HFF-Myc (cell line): ENCODE measurements around the gene ZFYVE16.
"Not testable (repeated sequence)": the region's sequence is repeated elsewhere in the genome, so short reads cannot be mapped to it uniquely, and the experiment has no call there.

Experiments used
- DNase-seq: peaks from one replicate; pipeline ENCODE4 v3.0.0-alpha.2; 2011; ENCODE audit warnings: low read depth; ENCODE audit errors: extremely low read depth
- H3K4me3 ChIP-seq: replicated peaks from 2 replicates; pipeline ENCODE4 v1.5.1; 2011; ENCODE audit warnings: low read depth, mild to moderate bottlenecking, control low read depth, low read length
- TF ChIP-seq, protein P1 (sequence below): IDR thresholded peaks from 2 replicates; pipeline ENCODE4 v1.5.1; 2012; ENCODE audit warnings: mild to moderate bottlenecking, low read depth, low read length, control low read depth; ENCODE audit errors: missing control alignments

ZFYVE16 gene

DNA sequence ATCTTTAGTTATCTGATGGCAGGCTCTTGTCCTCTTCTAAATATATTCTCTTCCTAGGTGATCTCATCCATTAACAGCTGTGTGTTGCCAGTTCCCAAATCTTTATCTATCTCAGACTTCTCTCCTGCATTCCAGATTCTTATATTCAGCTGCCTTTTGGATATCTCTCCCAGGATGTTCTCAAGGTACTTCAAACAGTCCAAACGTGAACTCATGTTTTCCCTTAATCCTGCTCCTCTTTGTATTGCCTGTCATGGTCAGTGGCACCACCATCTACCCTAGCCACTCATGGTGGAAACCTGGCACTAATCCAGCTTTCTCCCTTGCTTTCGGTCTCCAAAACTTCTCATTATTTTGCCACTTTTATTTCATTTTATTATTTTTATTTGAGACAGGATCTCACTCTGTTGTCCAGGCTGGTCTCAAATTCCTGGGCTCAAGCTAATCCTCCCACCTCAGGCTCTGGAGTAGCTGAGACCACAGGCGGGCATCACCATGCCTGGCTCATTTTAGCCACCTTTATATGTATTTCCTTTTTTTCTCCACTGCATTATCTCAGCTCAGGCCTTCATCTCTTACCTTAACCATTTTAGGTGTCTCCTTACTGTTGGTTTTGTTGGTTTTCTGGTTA is 3.8 kb downstream of the ZFYVE16 start:
- no peak for DNase-seq
- TF ChIP-seq, protein P1, sequence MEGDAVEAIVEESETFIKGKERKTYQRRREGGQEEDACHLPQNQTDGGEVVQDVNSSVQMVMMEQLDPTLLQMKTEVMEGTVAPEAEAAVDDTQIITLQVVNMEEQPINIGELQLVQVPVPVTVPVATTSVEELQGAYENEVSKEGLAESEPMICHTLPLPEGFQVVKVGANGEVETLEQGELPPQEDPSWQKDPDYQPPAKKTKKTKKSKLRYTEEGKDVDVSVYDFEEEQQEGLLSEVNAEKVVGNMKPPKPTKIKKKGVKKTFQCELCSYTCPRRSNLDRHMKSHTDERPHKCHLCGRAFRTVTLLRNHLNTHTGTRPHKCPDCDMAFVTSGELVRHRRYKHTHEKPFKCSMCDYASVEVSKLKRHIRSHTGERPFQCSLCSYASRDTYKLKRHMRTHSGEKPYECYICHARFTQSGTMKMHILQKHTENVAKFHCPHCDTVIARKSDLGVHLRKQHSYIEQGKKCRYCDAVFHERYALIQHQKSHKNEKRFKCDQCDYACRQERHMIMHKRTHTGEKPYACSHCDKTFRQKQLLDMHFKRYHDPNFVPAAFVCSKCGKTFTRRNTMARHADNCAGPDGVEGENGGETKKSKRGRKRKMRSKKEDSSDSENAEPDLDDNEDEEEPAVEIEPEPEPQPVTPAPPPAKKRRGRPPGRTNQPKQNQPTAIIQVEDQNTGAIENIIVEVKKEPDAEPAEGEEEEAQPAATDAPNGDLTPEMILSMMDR, result no peak
- no peak overlapping the region for H3K4me3 ChIP-seq

DNA sequence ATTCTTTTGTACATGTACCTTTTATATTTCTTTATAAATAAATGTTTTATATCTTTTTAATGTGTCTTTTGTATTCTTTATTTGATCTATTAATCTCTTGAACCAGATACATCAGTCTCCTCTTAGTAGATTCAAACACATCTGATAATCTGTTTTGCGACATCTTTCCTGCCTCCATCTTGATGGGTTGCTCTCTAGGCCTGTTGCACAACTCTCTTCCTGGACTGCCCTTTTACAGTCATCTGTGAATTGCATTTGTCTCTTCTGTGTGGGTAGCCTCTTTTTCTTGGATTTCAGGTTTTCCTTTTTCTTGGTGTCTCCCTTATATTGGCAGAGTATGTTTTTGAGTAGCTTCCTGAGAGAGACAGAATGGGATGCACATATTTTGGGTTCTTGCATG is 6.2 kb downstream of the ZFYVE16 start:
- H3K4me3 ChIP-seq, result no peak overlapping the region
- TF ChIP-seq, protein P1, result no peak
- no peak for DNase-seq

DNA sequence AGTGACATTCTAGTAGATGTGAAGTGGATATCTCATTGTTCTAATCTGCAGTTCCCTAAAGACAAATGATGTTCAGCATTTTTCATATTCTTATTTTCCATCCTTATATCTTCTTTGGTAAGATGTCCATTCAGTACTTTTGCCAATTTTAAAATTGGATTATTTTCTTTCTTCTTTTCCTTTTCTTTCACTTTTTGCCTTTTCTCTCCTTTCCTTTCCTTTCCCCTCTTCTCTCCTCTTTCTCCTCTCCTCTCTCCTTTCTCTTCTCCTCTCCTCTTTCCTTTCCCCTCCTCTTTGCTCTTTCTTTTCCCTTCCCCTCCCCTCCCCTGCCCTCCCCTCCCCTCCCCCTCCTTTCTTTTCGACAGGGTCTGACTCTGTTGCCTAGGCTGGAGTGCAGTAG is 10.1 kb downstream of the ZFYVE16 start:
- TF ChIP-seq, protein P1, result no peak
- H3K4me3 ChIP-seq, result no peak overlapping the region

DNA sequence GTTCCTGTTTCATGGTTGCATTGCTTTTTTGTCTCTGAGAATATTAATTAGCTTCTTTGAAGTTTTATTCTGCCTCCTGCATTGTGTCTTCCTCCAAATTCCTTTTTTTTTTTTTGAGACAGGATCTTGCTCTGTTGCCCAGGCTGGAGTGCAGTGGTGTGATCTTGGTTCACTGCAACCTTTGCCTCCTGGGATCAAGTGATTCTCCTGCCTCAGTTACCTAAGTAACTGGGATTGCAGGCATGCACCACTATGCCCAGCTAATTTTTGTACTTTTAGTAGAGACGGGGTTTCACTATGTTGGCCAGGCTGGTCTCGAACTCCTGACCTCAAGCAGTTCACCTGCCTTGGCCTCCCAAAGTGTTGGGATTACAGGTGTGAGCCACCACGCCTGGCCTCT is 16.5 kb downstream of the ZFYVE16 start:
- not testable (repeated sequence) for DNase-seq

More for the DNA sequence above, 10.1 kb downstream of the ZFYVE16 start:
- DNase-seq, result no peak

DNA sequence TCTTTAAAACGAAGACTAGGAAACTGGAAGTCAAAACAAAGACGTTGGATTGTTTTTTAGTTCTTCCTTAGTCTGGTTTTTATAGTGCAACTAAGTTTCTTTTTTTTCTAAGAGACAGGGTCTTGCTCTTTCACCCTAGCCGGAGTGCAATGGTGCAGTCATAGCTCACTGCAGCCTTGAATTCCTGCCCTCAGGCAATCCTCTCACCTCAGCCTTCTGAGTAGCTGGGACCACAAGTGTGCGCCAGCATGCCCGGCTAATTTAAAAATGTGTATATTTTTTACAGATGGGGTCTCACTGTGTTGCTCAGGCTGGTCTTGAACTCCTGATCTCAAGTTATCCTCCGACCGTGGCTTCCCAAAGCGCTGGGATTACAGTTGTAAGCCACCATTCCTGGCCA is 27.6 kb downstream of the ZFYVE16 start:
- H3K4me3 ChIP-seq, result no peak overlapping the region
- DNase-seq, result no peak

More for the DNA sequence above, 16.5 kb downstream of the ZFYVE16 start:
- not testable (repeated sequence) for H3K4me3 ChIP-seq

DNA sequence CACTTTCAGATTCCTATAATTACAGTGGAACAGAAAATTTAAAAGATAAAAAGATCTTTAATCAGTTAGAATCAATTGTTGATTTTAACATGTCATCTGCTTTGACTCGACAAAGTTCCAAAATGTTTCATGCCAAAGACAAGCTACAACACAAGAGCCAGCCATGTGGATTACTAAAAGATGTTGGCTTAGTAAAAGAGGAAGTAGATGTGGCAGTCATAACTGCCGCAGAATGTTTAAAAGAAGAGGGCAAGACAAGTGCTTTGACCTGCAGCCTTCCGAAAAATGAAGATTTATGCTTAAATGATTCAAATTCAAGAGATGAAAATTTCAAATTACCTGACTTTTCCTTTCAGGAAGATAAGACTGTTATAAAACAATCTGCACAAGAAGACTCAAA is 29.5 kb downstream of the ZFYVE16 start:
- DNase-seq, result no peak
- TF ChIP-seq, protein P1, result no peak
- no peak overlapping the region for H3K4me3 ChIP-seq

More for the DNA sequence above, 27.6 kb downstream of the ZFYVE16 start:
- TF ChIP-seq, protein P1, result no peak

DNA sequence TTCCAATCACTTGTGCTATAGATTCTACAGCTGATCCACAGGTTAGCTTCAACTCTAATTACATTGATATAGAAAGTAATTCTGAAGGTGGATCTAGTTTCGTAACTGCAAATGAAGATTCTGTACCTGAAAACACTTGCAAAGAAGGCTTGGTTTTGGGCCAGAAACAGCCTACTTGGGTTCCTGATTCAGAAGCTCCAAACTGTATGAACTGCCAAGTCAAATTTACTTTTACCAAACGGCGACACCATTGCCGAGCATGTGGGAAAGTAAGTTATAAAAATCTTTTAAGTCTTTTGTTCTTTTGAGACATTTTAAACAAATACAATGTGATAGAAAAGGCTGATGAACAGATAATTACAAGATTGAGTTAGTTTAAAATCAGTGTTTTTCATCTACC is 30.9 kb downstream of the ZFYVE16 start:
- TF ChIP-seq, protein P1, result no peak
- DNase-seq, result no peak
- no peak overlapping the region for H3K4me3 ChIP-seq
